Stimulated activated CD8-positive, alpha-beta memory T cell treated with anti-CD3 and anti-CD28 coated beads, Interleukin-7, amount 100 ng/mL, for 24 hours (primary cell): ENCODE measurements around the gene CCK.

Experiments used
- DNase-seq: peaks from one replicate; pipeline ENCODE4 v3.0.0-alpha.2; 2020; ENCODE audit warnings: low read depth

CCK gene

DNA sequence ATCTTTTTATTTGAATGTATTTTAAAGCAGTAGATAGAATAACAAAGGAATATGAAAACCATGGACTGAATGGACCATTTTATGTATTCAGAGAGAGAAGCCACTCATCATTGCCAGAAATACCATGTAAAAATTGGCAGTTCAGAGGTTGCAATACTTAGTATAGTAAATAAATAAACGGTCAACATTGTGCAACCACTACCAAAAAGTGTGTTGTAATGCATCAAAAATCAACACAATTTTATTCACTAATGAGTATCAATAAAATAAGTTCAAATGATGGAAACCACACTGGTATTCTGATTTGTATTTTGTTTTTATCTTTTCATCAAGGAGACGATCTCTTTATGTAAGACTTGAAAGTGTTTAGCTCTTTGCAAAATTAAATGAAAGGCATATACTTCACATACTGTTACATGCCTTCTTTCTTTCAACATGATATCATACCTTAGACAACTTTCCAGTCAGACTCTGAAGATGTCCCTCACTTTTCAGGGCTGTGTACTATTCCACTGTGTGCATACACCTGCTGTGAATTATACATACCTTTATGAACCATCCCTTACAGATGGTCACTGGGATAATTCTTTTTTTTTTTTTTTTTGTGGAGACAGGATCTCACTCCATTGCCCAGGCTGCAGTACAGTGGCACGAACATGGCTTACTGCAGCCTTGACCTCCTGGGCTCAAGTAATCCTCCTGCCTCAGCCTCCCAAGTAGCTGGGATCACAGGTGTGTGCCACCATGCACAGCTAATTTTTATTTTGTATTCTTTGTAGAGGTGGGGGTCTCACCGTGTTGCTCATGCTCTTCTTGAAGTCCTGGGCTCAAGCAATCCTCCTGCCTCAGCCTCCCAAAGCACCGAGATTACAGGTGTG is 40.3 kb downstream of the CCK start:
- no peak for DNase-seq

DNA sequence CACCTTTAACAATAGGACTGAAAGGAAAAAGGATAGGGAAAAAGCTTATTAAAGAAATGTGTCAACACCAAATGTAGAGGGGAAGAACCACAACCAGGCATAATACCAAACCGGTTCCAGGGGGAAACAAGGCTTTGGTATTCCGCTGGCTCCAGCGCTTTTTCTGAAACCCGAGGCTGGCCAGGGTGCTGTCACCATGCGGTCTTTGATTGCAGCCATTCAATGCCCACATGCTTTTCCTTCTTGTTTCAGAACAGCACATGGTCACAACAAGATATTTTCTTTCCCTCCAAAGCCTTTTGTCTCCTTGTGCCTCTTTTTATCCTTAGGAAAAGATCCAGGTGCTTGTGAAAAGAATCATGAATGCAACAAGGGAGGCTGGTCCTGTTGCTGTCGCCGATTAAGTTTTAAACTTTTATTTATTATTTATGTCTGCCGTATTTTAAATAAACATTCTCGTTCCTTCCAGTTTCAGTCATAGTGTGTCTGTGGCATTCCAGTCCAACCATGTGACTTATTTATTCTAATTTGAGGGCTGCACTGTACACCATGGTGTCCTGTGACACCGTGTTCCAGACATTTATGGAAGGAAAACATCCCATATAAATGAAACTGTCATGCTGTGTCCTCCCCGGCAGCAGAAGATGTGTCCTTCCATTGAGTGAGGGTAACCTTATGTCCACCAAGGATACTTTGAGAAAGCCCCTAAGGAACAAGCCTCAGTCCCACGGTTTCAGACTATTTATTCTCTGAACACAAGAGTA is 41.1 kb downstream of the CCK start:
- no peak for DNase-seq

DNA sequence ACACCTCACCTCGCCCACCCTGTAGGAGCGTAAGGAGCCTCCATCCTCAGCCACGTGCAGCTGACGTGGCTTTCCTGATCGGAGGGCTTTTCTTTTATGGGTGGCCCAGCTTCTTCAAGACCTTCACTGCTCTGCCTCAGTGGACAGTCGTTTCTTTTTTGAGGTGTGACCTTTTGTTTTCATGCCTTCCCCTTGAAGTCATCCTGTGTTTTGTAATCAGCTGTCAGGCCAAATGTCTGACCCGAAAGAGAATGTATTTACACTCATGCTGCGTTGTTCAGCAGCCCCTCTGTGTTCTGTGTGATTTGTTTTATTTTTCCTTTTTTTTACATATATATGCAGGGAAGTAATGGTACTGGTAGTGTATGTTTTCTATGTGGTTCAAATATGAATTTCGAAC is 41.8 kb downstream of the CCK start:
- no peak for DNase-seq

DNA sequence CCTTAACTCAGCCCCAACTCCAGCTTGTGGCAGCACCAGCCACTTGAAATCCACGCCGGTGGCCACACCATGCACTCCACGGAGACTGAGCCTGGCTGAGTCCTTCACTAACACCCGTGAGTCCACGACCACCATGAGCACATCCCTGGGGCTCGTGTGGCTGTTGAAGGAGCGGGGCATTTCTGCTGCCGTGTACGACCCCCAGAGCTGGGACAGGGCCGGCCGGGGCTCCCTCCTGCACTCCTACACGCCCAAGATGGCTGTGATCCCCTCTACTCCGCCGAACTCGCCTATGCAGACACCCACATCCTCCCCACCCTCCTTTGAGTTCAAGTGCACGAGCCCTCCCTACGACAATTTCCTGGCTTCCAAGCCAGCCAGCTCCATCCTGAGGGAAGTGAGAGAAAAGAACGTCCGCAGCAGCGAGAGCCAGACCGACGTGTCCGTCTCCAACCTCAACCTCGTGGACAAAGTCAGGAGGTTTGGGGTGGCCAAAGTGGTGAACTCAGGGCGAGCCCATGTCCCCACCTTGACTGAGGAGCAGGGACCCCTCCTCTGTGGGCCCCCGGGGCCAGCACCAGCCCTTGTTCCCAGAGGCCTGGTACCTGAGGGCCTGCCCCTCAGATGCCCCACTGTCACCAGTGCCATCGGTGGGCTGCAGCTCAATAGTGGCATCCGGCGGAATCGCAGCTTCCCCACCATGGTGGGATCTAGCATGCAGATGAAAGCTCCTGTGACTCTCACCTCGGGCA is 42.9 kb downstream of the CCK start:
- DNase-seq = no peak

DNA sequence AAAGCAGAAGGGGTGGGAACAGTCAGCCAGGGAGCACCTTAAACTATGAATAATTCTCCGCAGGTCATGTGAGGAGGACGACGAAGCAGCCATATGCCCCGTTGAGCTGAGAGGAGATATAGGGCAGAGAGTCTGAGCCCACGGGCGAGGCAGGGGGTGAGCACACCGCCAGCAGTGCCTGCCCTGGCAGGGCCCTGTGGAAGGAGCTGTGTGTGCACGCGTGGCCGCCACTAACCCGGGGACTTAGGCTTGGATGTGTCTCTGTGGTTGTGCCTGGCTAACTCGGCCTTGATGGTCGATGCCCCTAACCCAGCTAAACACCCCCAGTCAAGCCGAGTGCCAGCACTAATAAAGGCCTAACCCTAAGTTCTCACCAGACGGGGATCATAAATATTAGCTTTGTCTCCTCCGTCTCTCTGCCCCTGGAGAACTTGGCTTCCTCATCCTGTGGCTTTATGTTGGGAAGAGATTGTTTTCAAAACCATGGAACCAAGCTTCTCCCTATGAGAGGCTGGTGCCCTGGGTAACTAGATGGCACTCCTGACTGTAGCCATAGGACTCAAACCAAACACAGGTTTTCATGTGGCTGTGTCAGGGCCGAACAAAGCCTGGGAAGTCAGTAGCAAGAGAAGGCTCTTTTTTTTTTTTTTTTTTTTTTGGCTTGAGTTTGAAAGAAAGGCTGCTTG is 45.4 kb downstream of the CCK start:
- no peak for DNase-seq

DNA sequence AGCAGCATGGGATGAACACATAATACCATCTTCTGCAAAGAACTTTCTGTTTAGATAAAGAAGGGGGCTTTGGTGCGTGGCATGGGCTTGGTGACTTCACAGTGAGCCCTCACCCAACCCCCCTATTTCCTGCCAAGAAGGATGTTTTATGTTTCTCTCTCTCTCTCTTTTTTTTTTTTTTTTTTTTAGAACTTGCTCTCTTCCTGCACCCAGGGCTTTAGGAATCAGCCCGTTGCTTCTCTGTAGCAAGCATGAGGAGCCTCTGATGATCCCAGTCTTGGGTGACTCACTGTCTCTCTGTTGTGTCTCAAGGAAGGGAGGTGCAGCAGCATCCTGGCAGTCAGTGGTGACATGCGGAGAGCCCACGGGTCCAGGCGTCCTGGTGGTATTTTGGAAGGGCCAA is 49.1 kb downstream of the CCK start:
- no peak for DNase-seq

DNA sequence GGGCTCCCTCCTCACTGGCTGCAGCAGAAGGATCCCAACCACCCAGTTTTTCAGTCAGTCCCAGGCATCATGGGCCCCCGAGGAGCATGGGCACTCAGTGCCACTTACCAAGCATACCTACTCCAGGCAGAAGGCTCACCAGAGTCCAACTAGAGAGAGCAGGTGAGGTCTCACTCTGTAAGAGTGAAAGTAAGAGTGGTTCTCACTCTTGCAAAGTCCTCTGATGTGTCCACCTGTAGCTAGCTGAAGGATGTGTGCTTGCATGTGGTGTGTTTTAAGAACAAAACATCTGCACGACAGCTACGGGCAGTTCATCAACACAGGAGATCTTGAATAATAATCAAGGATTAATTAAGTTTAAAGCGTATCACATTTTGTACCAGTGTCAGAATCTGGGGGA is 49.7 kb downstream of the CCK start:
- no peak for DNase-seq

DNA sequence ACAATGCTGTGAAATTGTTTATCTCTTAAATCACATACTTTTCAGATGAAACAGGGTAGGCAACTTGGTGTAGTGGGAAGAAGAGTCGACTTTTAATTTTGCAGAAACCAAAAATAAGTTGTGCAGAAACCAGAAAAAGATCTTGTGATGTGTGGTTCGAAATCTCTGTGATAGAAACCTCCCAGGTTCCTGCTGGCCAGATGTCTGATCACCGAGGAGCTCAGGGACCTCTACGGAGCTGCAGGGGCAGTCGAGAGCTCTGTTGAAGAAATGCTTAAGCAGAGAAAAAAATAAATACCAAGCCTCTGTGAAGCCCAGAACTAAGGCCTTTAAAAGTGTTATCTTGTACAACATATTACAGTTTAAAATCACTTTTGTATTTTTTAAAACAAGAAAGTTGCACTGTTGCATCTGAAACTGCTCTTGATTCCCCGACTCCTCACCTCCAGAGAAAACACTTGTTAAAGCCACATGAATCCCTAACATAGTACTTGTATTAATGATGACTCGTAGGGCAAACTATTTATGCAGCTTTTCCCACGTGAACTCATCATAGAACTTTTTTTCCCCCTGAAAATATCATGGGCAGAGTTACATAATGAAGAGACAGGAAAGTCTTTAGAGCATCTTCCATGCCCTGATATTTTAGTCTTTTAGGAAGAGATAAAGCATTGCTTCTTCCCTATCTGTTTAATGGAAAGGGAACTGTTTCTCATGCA is 51.3 kb downstream of the CCK start:
- no peak for DNase-seq

DNA sequence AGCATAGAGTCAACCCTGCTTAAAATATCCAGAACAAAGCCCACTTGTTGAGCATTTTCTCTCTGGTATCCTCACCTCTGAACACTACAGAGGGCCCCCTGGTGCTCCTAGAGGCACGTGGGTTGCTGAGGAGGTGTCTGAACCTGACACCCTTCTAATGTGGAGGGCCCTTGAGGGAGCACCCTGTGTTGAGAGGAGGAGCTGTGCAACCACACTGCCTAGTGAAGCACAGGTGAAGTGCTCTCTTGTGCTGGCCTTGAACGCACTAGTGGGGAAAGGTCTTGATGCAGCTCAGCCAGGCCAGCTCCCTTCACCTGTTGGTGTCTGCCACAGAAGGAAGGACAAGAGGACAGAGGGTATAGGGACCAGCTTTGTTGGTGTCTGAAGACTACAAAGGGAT is 51.9 kb downstream of the CCK start:
- no peak for DNase-seq

DNA sequence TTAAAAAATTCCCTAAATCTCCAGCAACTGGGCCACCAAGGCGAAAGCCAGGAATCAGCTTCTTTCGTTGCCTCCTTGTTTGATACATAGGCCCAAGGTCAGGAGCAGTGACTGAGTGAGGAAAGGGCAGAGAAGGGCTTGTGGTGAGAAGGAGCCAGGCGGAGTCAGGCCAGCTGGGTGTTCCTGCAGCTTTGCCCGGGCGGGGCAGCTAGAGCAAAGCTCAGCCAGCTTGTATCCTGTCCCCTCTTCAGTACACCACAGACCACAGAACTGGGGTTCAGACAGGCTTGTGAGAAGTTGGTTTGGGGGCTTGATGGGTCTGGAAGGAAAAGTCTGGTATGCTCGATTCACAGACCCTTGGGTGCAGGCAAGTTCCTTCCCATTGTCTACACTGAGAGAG is 52.6 kb downstream of the CCK start:
- DNase-seq = no peak

DNA sequence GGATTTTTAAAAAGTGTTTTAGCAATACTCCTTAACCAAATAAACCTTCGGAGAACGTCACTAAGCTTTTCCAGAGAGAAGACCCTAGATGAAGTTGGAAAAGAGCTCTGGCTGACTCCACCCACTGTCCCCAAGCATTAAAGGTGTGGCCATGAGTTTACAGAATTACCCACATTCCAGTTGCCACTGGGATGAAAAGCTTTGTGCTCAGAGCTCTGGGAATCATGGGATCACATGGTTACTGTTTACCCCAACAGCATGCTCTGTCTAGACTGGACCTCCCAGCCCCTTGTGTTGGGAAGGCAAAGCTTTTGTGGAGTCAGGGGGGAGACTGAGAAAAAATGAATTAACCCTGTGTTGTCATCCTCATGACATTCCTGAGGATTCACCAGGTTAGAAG is 55.3 kb downstream of the CCK start:
- DNase-seq = no peak

DNA sequence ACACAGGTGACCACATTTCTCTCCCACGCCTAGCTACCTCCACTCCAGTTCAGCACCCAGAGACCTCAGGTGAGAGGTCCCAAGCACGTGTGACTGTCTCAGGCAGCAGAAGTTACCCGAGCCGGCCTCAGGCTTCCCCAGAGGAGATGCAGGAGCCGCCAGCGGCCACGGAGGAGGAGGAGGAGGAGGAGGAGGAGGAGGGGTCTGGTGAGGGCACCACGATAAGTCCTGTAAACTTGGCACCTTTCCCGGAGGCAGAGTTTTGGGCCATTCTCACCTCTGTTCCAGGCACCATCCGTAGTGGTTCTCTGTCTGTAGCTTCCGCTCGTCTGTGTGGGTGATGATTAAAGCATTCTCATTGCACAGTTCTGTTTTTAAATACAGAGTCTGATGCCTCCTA is 56.1 kb downstream of the CCK start:
- no peak for DNase-seq
